Measurements from ENCODE around the gene WFIKKN2. TPM values are rescaled to one million over a fixed set of nuclear protein-coding genes. Genes with fewer than 3 reads are reported as not detected.

Gene WFIKKN2
- total RNA-seq, 1 donor from 2014 or later, result not detected

DNA sequence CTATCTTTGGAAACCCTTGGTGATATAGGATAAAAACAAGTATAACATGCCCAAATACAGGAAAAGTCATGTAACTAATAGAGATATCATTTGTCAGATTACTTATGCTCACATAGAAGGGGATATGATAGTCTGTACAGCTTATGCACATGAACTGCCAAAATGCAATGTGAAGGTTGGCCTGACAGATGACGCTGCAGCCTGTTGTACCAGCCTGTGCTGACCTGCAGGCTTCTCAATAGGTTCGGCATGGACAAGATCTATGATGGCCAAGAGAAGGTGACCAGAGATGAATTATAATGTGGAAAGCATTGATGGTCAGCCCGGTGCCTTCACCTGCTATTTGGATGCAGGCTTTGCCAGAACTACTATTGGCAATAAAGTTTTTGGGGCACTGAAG lies 12.7 kb downstream of the WFIKKN2 start:
- intact Hi-C loops (cut with DNase I), result no loop called here
- no peak overlapping the region for H3K4me3 ChIP-seq
- TF ChIP-seq, protein P1, sequence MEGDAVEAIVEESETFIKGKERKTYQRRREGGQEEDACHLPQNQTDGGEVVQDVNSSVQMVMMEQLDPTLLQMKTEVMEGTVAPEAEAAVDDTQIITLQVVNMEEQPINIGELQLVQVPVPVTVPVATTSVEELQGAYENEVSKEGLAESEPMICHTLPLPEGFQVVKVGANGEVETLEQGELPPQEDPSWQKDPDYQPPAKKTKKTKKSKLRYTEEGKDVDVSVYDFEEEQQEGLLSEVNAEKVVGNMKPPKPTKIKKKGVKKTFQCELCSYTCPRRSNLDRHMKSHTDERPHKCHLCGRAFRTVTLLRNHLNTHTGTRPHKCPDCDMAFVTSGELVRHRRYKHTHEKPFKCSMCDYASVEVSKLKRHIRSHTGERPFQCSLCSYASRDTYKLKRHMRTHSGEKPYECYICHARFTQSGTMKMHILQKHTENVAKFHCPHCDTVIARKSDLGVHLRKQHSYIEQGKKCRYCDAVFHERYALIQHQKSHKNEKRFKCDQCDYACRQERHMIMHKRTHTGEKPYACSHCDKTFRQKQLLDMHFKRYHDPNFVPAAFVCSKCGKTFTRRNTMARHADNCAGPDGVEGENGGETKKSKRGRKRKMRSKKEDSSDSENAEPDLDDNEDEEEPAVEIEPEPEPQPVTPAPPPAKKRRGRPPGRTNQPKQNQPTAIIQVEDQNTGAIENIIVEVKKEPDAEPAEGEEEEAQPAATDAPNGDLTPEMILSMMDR (IDR thresholded peaks at IDR 0.05), result no peak
- no peak for DNase-seq (ENCODE audit: low spot score in 2 of 2)
- H3K27ac ChIP-seq, result no peak overlapping the region
- no peaks in the 10 kb centered on the region for H3K36me3 ChIP-seq
- no peaks in the 10 kb centered on the region for H3K9me3 ChIP-seq
- no peaks in the 10 kb centered on the region for H3K4me1 ChIP-seq
- H3K27me3 ChIP-seq, result no peaks in the 10 kb centered on the region

DNA sequence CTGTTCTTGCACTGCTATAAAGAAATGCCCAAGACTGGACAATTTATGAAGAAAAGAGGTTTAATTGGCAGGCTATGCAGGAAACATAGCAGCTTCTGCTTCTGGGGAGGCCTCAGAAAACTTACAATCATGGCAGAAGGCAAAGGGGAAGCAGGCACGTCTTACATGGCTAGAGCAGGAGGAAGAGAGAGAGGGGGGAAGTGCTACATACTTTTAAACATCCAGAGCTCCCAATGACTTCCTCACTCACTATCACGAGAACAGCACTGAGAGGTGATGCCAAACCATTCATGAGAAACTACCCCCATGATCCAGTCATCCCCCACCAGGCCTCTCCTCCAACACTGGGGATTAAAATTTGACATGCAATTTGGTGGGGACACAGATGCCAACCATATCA lies 13.3 kb downstream of the WFIKKN2 start:
- Histone ChIP-seq H3K9me3 (no peaks in the 10 kb centered on the region), H3K36me3 (no peaks in the 10 kb centered on the region), H3K27me3 (no peaks in the 10 kb centered on the region), H3K4me1 (no peaks in the 10 kb centered on the region), H3K4me3 (no peak overlapping the region), H3K27ac (no peak overlapping the region)
- DNase-seq (ENCODE audit: low spot score in 2 of 2), result no peak
- intact Hi-C loops (cut with DNase I), result no loop called here
- TF ChIP-seq, protein P1 (IDR thresholded peaks at IDR 0.05), result no peak

DNA sequence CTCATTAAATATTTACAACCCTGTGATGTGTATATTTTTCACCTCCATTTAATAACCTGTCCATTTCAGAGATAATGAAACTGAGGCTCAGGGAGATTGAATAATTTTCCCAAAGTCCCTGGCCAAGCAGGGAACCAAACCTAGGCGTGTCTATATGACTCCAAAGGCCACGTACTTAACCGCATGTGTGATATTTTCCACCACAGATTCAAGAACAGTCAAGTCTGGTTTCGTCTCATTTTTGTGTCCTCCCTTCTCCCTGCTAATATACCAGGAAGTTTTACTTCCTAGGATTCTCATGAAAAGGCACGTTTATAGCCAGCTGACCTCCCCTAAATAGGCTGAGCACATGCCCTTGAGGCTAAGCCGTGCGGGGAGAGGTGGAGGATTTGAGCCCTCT lies 15.3 kb downstream of the WFIKKN2 start:
- TF ChIP-seq, protein P1 (IDR thresholded peaks at IDR 0.05), result no peak
- Histone ChIP-seq H3K9me3 (no peaks in the 10 kb centered on the region), H3K4me3 (no peak overlapping the region), H3K36me3 (no peaks in the 10 kb centered on the region), H3K4me1 (no peaks in the 10 kb centered on the region), H3K27me3 (no peaks in the 10 kb centered on the region), H3K27ac (no peak overlapping the region)
- DNase-seq (ENCODE audit: low spot score in 2 of 2), result no peak
- intact Hi-C loops (cut with DNase I), result no loop called here

DNA sequence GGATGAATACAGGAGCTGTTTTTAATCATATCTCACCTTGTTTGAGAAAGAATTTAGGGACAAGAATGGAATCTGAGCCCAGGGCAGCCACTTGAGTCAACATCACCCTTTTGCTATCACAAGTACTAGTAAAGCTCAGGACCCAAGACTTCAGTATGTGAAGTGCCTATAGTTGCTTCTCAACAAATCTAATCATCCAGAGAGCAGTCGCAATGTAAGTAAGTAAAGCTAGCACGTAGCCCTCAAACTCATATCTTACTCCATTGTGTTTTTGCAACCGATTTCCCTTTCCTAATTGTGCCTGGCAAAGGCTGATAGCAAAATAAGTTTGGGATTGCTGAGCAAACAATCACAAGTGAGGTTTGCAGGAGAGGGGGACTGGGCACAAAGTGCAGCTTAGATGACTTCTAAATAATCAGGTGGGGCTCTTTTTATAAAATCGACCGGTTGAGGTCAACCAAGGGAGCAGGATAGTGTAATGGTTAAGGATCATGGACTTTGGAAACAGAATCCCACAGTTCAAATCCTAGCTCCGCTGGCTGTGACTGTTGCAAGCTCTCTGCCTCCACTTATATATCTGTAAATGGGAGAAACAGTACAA lies 17.7 kb downstream of the WFIKKN2 start:
- Histone ChIP-seq H3K9me3 (no peaks in the 10 kb centered on the region), H3K27ac (peak overlapping the region; percentile 79 to 83), H3K4me1 (no peaks in the 10 kb centered on the region), H3K36me3 (no peaks in the 10 kb centered on the region), H3K4me3 (peak overlapping the region in 1 of 2 donors; percentile 60), H3K27me3 (no peaks in the 10 kb centered on the region)
- no peak for DNase-seq (ENCODE audit: low spot score in 2 of 2)
- TF ChIP-seq, protein P1 (IDR thresholded peaks at IDR 0.05), result no peak
- intact Hi-C loops (cut with DNase I), result loop anchor here (2.0 kb wide), 1 partner anchor 300 kb away; the partner anchor contains the start of gene NME1

DNA sequence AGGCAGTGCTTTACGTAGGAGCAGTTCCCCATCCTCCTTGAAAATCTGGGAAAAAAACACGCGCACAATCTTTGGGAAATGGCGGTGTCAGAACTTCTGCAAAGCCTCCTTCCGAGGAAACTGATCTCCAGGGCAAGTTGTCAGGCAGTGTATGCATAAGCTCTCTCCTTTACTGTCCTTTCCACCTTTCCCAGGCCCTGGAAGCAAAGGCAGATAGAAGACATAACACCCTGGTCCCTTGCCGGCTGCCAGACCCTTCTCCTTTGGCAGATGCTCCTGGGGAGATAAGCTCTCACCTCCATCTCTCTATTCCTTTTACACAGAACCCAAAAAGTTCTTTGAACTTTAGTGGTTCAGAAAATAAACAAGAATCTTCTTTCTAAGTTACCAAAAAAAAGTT lies 18.4 kb downstream of the WFIKKN2 start:
- TF ChIP-seq, protein P1 (IDR thresholded peaks at IDR 0.05), result no peak
- Histone ChIP-seq H3K27me3 (no peaks in the 10 kb centered on the region), H3K27ac (no peak overlapping the region), H3K36me3 (no peaks in the 10 kb centered on the region), H3K4me1 (no peaks in the 10 kb centered on the region), H3K4me3 (no peak overlapping the region), H3K9me3 (no peaks in the 10 kb centered on the region)
- no peak for DNase-seq (ENCODE audit: low spot score in 2 of 2)
- intact Hi-C loops (cut with DNase I), result loop anchor here (2.0 kb wide), 1 partner anchor 299 kb away; the partner anchor contains the start of gene NME1

All from ascending aorta (tissue), 2 donors.